Panc1 (cell line): ENCODE measurements around the gene MYL3.

Experiments
- CTCF ChIP-seq: fragments of 450-650 bp; IDR thresholded peaks from 2 replicates; pipeline ENCODE4 v1.5.1; 2017; ENCODE audit warnings: mild to moderate bottlenecking
- POLR2AphosphoS5 ChIP-seq: IDR thresholded peaks from 2 replicates; pipeline ENCODE4 v1.6.1; 2012; ENCODE audit warnings: mild to moderate bottlenecking, low read depth, low read length, moderate library complexity
- REST ChIP-seq, 2 experiments: IDR thresholded peaks; 2 replicates each; pipeline ENCODE4 v1.6.1; 2011 to 2012; ENCODE audit warnings: low read depth in 2 of 2, control low read depth in 1 of 2, low read length in 1 of 2, mild to moderate bottlenecking in 1 of 2, moderate library complexity in 1 of 2; ENCODE audit not compliant: insufficient read depth in 1 of 2
- SIN3A ChIP-seq: IDR thresholded peaks from 2 replicates; pipeline ENCODE4 v1.6.1; 2012; ENCODE audit warnings: low read depth, mild to moderate bottlenecking, low read length, moderate library complexity, borderline replicate concordance; ENCODE audit not compliant: insufficient read depth
- TCF7L2 ChIP-seq: IDR thresholded peaks from 2 replicates; pipeline ENCODE4 v1.6.1; 2011; ENCODE audit warnings: mild to moderate bottlenecking, low read depth, low read length, inconsistent platforms

- no peak for TF ChIP-seq CTCF
- no peak for TF ChIP-seq POLR2AphosphoS5
- no peak for TF ChIP-seq SIN3A
- TF ChIP-seq REST (IDR thresholded peaks at IDR 0.05; ENCODE audit: insufficient read depth in 1 of 2, low read depth in 2 of 2, low read length in 1 of 2): no peak
- no peak for TF ChIP-seq TCF7L2
These were observed 1.5 kb downstream of the MYL3 start for GRCh38 chr3:46861605-46862368.
